ENCODE results near the gene ATP10A. TPM values are rescaled to one million over a fixed set of nuclear protein-coding genes. Genes with fewer than 3 reads are reported as not detected.

The ATP10A gene
- total RNA-seq, 1 experiment from 2014 or later = 2.1 TPM

- TF ChIP-seq MLX (CRISPR knock-in tag; IDR thresholded peaks at IDR 0.05) = no peak
- no peak for TF ChIP-seq NFE2L1 (CRISPR knock-in tag; IDR thresholded peaks at IDR 0.05)
- TF ChIP-seq TEAD1 (CRISPR knock-in tag; IDR thresholded peaks at IDR 0.05) = no peak
- TF ChIP-seq ZNF263 (CRISPR knock-in tag; IDR thresholded peaks at IDR 0.05; ENCODE audit: low read depth) = no peak
- TF ChIP-seq RORB (CRISPR knock-in tag; IDR thresholded peaks at IDR 0.05) = no peak
These were observed 75.1 kb downstream of the ATP10A start (continued) for GRCh38 chr15:25787855-25788520.

- no peak for TF ChIP-seq ETV6 (CRISPR knock-in tag; IDR thresholded peaks at IDR 0.05)
- TF ChIP-seq ZNF121 (CRISPR knock-in tag; IDR thresholded peaks at IDR 0.05) = peak; percentile 73; the same call in 1 of the 2 replicates
- no peak for TF ChIP-seq SOX15 (CRISPR knock-in tag; IDR thresholded peaks at IDR 0.05)
- TF ChIP-seq SMAD4 (CRISPR knock-in tag; IDR thresholded peaks at IDR 0.05) = no peak
- no peak for TF ChIP-seq NR2C2 (CRISPR knock-in tag; IDR thresholded peaks at IDR 0.05)
- no peak for TF ChIP-seq IRF1 (CRISPR knock-in tag; IDR thresholded peaks at IDR 0.05)
- no peak for TF ChIP-seq IRF2 (CRISPR knock-in tag; IDR thresholded peaks at IDR 0.05; ENCODE audit: borderline replicate concordance, low read depth)
- H3K4me3 Mint-ChIP-seq = no peak overlapping the region
- ATAC-seq (no peak), DNase-seq (ENCODE audit: low spot score) (no peak)
- H3K27ac Mint-ChIP-seq = no peak overlapping the region
- POLR2A ChIA-PET = no interaction called here
- H3K9me3 Mint-ChIP-seq = no peaks in the 10 kb centered on the region
- peaks cover 50% of the 10 kb centered on the region for H3K4me1 Mint-ChIP-seq
- H3K27me3 Mint-ChIP-seq (ENCODE audit: low read depth) = no peaks in the 10 kb centered on the region
- H3K36me3 Mint-ChIP-seq = no peaks in the 10 kb centered on the region
- CTCF ChIA-PET = no interaction called here
These were observed 75.7 kb downstream of the ATP10A start for GRCh38 chr15:25787381-25787780.

GRCh38 chr15:25786040-25786439, 77.1 kb downstream of the ATP10A start:
- Mint-ChIP-seq H3K36me3 (no peaks in the 10 kb centered on the region), H3K9me3 (no peaks in the 10 kb centered on the region), H3K27me3 (ENCODE audit: low read depth) (no peaks in the 10 kb centered on the region), H3K27ac (no peak overlapping the region), H3K4me3 (no peak overlapping the region), H3K4me1 (peaks cover 37% of the 10 kb centered on the region)
- ATAC-seq = no peak
- CTCF ChIA-PET = interaction anchor here (1.0 to 1.4 kb wide), 2 partner anchors 76 to 147 kb away, joined by 3 to 4 read pairs; no protein-coding TSS in a partner anchor
- DNase-seq (ENCODE audit: low spot score) = no peak
- POLR2A ChIA-PET = no interaction called here
- no peak for TF ChIP-seq ZNF416 (CRISPR knock-in tag; IDR thresholded peaks at IDR 0.05)
- TF ChIP-seq ZNF232 (CRISPR knock-in tag; IDR thresholded peaks at IDR 0.05) = no peak
- no peak for TF ChIP-seq USF2 (CRISPR knock-in tag; IDR thresholded peaks at IDR 0.05)
- TF ChIP-seq ETV6 (CRISPR knock-in tag; IDR thresholded peaks at IDR 0.05) = no peak
- no peak for TF ChIP-seq TP53 (CRISPR knock-in tag; IDR thresholded peaks at IDR 0.05)
- no peak for TF ChIP-seq AFF4 (CRISPR knock-in tag; IDR thresholded peaks at IDR 0.05; ENCODE audit: borderline replicate concordance)
- TF ChIP-seq ZBTB21 (CRISPR knock-in tag; IDR thresholded peaks at IDR 0.05; ENCODE audit: borderline replicate concordance) = no peak
- TF ChIP-seq GABPB1 (CRISPR knock-in tag; IDR thresholded peaks at IDR 0.05) = no peak
- TF ChIP-seq GRHL2 (CRISPR knock-in tag; IDR thresholded peaks at IDR 0.05; ENCODE audit: insufficient replicate concordance, severe bottlenecking) = no peak
- TF ChIP-seq ZNF532 (CRISPR knock-in tag; IDR thresholded peaks at IDR 0.05; ENCODE audit: borderline replicate concordance) = no peak
- TF ChIP-seq ATF3 (CRISPR knock-in tag; conservative IDR thresholded peaks at IDR 0.05) = no peak
- no peak for TF ChIP-seq ZNF138 (CRISPR knock-in tag; conservative IDR thresholded peaks at IDR 0.05)
- TF ChIP-seq PRRX2 (CRISPR knock-in tag; IDR thresholded peaks at IDR 0.05) = no peak
- no peak for TF ChIP-seq FOXP1 (CRISPR knock-in tag; IDR thresholded peaks at IDR 0.05; ENCODE audit: borderline replicate concordance)

Measured in WTC11 (cell line).